ENCODE measurements around the gene RGS1. TPM values are rescaled to one million over a fixed set of nuclear protein-coding genes. Genes with fewer than 3 reads are reported as not detected.

Gene RGS1
- total and polyA plus RNA-seq, 9 of the 15 experiments (the other 6 are each of a cell fraction or from before 2014, with no cell fraction given), result not detected

DNA sequence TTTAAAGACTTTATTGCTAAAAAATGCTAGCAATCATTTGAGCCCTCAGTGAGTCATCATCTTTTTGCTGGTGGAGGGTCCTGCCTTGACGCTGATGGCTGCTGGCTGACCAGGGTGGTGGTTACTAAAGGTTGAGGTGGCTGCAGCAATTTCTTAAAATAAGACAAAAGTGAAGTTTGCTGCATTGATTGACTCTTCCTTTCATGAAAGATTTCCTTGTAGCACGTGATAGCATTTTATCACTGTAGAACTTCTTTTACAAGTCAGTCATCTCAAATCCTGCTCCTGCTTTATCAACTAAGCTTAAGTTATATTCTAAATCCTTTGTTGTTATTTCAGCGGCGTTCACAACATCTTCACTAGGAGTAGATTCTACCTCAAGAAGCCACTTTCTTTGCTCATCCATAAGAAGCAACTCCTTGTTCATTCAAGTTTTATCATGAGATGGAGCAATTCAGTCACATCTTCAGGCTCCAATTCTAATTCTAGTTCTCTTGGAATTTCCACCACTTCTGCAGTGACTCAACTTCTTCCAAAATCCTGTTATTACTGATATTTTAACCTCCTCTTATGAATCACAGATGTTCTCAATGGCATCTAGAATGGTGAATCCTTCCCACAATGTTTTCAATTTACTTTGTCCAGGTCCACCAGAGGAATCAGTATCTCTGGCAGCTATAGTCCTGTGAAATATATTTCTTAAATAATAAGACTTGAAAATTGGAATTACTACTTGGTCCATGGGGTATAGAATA lies 17.6 kb upstream of the RGS1 start:
- FAIRE-seq (no peak), ATAC-seq (no peak), DNase-seq (ENCODE audit: extremely low read depth in 1 of 4, low spot score in 3 of 4) (no peak)
- no peaks in the 10 kb centered on the region for H4K20me1 ChIP-seq (replicated peaks; ENCODE audit: control insufficient read depth, insufficient read depth, low read length)
- H3K27ac ChIP-seq (ENCODE audit: extremely low read depth, low read depth, low read length), result no peak overlapping the region
- H3K36me3 ChIP-seq (ENCODE audit: control insufficient read depth, insufficient read depth, low read length), result no peaks in the 10 kb centered on the region
- BruUV-seq (replicated peaks), result no TSS peak
- H3K9me3 ChIP-seq (replicated peaks; ENCODE audit: control insufficient read depth, insufficient read depth, low read depth, low read length), result no peaks in the 10 kb centered on the region; the same call in none of the 2 replicates
- H3K4me3 ChIP-seq, result no peak overlapping the region
- in situ Hi-C loops (cut with MboI) (no loop called here), intact Hi-C loops (cut with micrococcal nuclease) (no loop called here)
- no peaks in the 10 kb centered on the region for H3K9me1 ChIP-seq (ENCODE audit: control insufficient read depth, insufficient read depth, low read length)
- no peaks in the 10 kb centered on the region for H3K79me2 ChIP-seq (ENCODE audit: control insufficient read depth, insufficient read depth, low read length)
- ChIA-PET POLR2A (no interaction called here), CTCF (ENCODE audit: low intra/inter-chr PET ratio) (interaction anchor here (0.6 kb wide), 1 partner anchor 50 kb away, joined by 8 read pairs; no protein-coding TSS in a partner anchor)
- H3K27me3 ChIP-seq (ENCODE audit: control insufficient read depth in 2 of 2, insufficient read depth in 2 of 2, low read length in 2 of 2), result no peaks in the 10 kb centered on the region
- no peak overlapping the region for H3K9ac ChIP-seq (ENCODE audit: insufficient read depth in 1 of 2, low read depth in 2 of 2, low read length in 2 of 2)
- no peaks in the 10 kb centered on the region for H3K4me1 ChIP-seq (replicated peaks in 1 of 2; ENCODE audit: control insufficient read depth in 2 of 2, insufficient read depth in 2 of 2, low read length in 2 of 2)
- H2AFZ ChIP-seq (ENCODE audit: low read depth, low read length), result no peak overlapping the region
- H3K4me2 ChIP-seq (ENCODE audit: insufficient read depth, low read length), result no peak overlapping the region
- WGBS (ENCODE audit: insufficient coverage, low coverage, missing lambda C conversion rate), result 0% methylated on average over 4 of the region's 4 CpGs
- TF ChIP-seq POLR2AphosphoS5 (IDR thresholded peaks at IDR 0.05; ENCODE audit: control insufficient read depth, insufficient read depth, low read depth, low read length), result no peak
- TF ChIP-seq ZSCAN32 (CRISPR knock-in tag; IDR thresholded peaks at IDR 0.05), result no peak
- TF ChIP-seq, protein P1, sequence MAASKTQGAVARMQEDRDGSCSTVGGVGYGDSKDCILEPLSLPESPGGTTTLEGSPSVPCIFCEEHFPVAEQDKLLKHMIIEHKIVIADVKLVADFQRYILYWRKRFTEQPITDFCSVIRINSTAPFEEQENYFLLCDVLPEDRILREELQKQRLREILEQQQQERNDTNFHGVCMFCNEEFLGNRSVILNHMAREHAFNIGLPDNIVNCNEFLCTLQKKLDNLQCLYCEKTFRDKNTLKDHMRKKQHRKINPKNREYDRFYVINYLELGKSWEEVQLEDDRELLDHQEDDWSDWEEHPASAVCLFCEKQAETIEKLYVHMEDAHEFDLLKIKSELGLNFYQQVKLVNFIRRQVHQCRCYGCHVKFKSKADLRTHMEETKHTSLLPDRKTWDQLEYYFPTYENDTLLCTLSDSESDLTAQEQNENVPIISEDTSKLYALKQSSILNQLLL (CRISPR knock-in tag; IDR thresholded peaks at IDR 0.05; ENCODE audit: borderline replicate concordance), result no peak
- no peak for TF ChIP-seq ZNF584 (CRISPR knock-in tag; IDR thresholded peaks at IDR 0.05; ENCODE audit: low read depth)
- no peak for TF ChIP-seq ELF4 (CRISPR knock-in tag; IDR thresholded peaks at IDR 0.05)
- TF ChIP-seq, protein P2, sequence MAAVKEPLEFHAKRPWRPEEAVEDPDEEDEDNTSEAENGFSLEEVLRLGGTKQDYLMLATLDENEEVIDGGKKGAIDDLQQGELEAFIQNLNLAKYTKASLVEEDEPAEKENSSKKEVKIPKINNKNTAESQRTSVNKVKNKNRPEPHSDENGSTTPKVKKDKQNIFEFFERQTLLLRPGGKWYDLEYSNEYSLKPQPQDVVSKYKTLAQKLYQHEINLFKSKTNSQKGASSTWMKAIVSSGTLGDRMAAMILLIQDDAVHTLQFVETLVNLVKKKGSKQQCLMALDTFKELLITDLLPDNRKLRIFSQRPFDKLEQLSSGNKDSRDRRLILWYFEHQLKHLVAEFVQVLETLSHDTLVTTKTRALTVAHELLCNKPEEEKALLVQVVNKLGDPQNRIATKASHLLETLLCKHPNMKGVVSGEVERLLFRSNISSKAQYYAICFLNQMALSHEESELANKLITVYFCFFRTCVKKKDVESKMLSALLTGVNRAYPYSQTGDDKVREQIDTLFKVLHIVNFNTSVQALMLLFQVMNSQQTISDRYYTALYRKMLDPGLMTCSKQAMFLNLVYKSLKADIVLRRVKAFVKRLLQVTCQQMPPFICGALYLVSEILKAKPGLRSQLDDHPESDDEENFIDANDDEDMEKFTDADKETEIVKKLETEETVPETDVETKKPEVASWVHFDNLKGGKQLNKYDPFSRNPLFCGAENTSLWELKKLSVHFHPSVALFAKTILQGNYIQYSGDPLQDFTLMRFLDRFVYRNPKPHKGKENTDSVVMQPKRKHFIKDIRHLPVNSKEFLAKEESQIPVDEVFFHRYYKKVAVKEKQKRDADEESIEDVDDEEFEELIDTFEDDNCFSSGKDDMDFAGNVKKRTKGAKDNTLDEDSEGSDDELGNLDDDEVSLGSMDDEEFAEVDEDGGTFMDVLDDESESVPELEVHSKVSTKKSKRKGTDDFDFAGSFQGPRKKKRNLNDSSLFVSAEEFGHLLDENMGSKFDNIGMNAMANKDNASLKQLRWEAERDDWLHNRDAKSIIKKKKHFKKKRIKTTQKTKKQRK (IDR thresholded peaks at IDR 0.05; ENCODE audit: borderline replicate concordance, low read depth, low read length), result no peak
- TF ChIP-seq, protein P3, sequence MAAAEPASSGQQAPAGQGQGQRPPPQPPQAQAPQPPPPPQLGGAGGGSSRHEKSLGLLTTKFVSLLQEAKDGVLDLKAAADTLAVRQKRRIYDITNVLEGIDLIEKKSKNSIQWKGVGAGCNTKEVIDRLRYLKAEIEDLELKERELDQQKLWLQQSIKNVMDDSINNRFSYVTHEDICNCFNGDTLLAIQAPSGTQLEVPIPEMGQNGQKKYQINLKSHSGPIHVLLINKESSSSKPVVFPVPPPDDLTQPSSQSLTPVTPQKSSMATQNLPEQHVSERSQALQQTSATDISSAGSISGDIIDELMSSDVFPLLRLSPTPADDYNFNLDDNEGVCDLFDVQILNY (CRISPR knock-in tag; IDR thresholded peaks at IDR 0.05), result no peak
- TF ChIP-seq ZNF778 (CRISPR knock-in tag; IDR thresholded peaks at IDR 0.05), result no peak
- TF ChIP-seq CBX2 (IDR thresholded peaks at IDR 0.05; ENCODE audit: insufficient read depth, low read length, poor library complexity, severe bottlenecking), result no peak
- TF ChIP-seq, protein P4, sequence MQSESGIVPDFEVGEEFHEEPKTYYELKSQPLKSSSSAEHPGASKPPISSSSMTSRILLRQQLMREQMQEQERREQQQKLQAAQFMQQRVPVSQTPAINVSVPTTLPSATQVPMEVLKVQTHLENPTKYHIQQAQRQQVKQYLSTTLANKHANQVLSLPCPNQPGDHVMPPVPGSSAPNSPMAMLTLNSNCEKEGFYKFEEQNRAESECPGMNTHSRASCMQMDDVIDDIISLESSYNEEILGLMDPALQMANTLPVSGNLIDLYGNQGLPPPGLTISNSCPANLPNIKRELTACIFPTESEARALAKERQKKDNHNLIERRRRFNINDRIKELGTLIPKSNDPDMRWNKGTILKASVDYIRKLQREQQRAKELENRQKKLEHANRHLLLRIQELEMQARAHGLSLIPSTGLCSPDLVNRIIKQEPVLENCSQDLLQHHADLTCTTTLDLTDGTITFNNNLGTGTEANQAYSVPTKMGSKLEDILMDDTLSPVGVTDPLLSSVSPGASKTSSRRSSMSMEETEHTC (IDR thresholded peaks at IDR 0.05), result no peak
- TF ChIP-seq CTBP1 (IDR thresholded peaks at IDR 0.05; ENCODE audit: borderline replicate concordance), result no peak
- TF ChIP-seq ZC3H8 (IDR thresholded peaks at IDR 0.05), result no peak
- TF ChIP-seq SRSF3 (IDR thresholded peaks at IDR 0.05; ENCODE audit: insufficient read depth, low read length), result no peak
- TF ChIP-seq MTF1 (CRISPR knock-in tag; IDR thresholded peaks at IDR 0.05; ENCODE audit: borderline replicate concordance), result no peak

Data from K562 (cell line).